GM12801 (cell line): ENCODE measurements around the gene CSTA.

Experiments used
- TF ChIP-seq, protein P1 (sequence below): IDR thresholded peaks from one replicate; pipeline ENCODE4 v1.5.1; 2011; ENCODE audit warnings: control low read depth; ENCODE audit not compliant: insufficient read length; ENCODE audit errors: extremely low read depth

CSTA gene

DNA sequence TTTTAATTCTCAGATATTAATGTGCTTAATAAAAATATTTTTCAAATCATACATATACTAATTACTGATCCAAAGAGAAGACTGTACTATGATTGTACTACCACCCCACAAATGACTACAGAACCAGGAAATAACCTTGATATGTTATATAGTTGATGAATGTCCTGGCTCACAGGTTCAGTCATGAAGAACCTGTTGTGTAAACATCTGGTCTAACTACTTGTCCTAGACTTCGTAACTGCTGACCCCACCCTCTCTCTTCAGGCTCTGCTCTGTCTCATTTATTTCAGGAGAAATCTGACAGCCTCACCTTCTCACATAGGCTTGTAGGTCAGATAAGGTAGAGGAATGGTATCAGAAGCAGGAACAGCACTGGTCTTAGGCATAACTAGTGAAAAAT is 14.7 kb upstream of the CSTA start:
- TF ChIP-seq, protein P1, sequence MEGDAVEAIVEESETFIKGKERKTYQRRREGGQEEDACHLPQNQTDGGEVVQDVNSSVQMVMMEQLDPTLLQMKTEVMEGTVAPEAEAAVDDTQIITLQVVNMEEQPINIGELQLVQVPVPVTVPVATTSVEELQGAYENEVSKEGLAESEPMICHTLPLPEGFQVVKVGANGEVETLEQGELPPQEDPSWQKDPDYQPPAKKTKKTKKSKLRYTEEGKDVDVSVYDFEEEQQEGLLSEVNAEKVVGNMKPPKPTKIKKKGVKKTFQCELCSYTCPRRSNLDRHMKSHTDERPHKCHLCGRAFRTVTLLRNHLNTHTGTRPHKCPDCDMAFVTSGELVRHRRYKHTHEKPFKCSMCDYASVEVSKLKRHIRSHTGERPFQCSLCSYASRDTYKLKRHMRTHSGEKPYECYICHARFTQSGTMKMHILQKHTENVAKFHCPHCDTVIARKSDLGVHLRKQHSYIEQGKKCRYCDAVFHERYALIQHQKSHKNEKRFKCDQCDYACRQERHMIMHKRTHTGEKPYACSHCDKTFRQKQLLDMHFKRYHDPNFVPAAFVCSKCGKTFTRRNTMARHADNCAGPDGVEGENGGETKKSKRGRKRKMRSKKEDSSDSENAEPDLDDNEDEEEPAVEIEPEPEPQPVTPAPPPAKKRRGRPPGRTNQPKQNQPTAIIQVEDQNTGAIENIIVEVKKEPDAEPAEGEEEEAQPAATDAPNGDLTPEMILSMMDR = no peak

GRCh38 chr3:122312826-122313225 is 12.2 kb upstream of the CSTA start:
- TF ChIP-seq, protein P1 = no peak

DNA sequence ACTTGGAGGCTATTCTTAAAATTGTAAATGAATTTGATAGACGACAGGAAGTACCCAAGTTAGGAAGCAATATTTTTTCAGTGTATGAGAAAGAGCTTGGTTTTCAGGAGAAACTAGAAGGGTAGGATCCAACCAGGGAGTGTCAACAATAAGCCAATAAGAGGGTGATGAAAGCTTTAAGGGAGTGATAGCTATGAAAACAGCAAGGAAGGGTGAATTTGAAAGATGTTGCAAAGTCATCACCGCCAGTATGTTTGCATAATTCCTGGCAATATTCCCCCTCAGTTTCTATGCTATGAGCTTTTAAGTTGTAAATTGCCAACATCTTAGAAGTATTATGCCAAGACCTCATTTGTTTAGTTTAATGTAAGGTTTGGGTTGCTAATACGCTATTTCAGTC is 11.8 kb upstream of the CSTA start:
- TF ChIP-seq, protein P1 = no peak

DNA sequence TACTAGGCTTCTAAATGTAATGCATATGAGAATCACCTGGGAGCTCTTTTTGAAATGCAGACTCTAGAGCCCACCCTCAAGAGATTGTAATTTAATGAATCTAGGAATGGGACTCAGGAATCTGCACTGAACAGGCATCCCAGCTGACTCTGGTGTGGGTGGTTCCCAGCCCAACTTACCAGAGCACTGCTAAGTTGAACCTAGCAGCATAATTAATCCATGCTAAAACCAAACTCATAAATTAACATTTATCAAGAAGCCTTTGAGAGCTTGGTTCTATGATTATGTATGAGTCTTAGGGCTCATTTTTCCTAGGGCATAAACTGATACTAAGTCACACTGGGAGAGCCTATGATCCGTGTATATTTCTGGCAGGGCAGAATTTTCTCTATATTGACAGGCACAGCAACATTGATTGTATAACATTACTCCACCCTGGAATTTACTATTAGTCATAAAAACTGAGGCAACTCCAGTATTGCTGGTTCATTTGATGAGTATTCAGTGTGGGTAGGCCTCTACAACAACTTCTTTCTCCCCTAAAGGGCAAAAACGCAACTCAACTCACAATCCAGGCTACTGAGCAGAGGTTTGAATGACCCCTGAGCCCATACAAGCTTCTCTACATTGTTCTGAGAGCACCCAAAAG is 10.7 kb upstream of the CSTA start:
- TF ChIP-seq, protein P1 = no peak

DNA sequence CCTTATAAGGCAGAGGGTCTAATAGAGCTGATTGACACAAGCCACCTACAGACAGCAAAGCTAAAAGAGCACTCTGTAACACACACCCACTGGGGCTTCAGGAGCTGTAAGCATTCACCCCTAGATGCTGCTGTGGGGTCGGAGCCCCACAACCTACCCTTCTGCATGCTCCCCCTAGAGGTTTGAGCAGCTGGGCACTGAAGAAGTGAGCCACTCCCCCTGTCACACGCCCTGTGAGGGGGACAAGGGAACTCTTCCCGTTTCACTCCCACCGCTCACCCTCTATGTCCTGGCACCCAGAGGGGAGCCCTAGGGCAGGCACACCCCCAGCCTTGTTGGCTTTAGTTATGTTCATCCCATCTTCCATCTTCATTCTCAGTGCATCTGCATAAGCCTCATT is 9.4 kb upstream of the CSTA start:
- TF ChIP-seq, protein P1 = no peak

DNA sequence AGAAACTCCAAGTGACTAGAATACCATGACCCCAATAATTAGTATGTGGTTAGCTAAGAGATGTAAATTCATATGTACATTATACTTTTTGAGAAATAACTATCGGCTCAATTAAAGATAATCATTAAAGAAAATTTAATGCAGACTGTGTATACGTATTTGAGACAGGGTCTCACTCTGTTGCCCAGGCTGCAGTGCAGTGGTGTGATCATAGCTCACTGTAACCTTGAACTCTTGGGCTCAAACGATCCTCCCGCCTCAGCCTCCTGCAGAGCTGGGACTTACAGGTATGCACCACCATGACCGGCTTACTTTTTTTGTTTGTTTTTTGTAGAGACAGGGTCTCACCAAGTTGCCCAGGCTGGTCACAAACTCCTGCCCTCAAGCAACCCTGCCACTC is 8.7 kb upstream of the CSTA start:
- TF ChIP-seq, protein P1 = no peak

GRCh38 chr3:122318620-122319019 is 6.4 kb upstream of the CSTA start:
- TF ChIP-seq, protein P1 = no peak
